ENCODE measurements around the gene C16orf96. TPM values are rescaled to one million over a fixed set of nuclear protein-coding genes. Genes with fewer than 3 reads are reported as not detected.

C16orf96 gene
- total RNA-seq, result under 0.01 and 0.14 TPM in 2 replicates

GRCh38 chr16:4556112-4556511, at the start of gene C16orf96:
TSS of gene C16orf96 (plus strand) at chr16:4556340. CDS start at chr16:4556490, 150 bp downstream.

GRCh38 chr16:4538350-4539235, 17.5 kb upstream of the C16orf96 start, which contains the start of gene CDIP1:
TSS of gene CDIP1 (minus strand) at chr16:4538773. CDS start at chr16:4514130, 24,643 bp downstream.

DNA sequence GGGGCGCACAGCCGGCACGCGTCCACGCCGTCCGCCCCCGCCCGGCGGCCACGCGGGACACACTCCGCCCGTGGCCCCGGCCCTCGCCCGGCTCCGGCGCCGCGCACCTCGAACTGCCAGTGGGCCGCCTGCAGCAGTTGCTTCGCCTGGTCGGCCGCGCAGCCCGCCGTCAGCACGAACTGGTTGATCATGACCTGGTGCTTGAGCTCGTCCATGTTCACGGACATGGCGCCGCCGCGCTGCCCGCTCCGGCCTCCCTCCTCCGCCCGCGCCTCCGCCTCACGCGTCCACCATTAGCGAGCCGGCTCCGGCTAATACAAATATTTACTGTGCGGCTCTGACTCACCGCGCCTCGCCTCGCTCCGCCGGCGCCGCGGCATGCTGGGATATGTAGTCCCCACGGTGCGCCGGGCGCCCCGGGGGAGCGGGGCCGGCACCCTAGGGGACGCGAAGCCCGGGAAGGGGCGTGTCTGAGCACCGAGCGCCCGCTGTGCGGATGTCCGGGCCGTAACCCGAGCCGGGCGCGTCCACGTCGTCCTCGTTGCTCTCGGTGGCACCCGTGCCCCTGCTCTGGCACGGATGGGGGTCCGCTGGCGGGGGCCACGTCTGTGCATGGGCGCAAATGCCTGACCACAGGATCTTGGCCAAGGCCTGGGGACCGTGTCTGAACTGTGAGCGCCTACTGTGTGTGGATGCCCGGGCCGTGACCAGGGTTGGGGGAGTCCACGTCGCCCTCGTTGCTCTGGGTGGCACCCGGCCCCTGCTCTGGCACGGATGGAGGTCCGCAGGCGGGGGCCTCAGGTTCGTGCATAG, 58.6 kb downstream of the C16orf96 start, which contains the start of gene UBALD1:
Gene UBALD1, minus strand, starts transcription at position 318 of the 813 bp plus-strand sequence. Its CDS starts 91 bp downstream, at position 227.

DNA sequence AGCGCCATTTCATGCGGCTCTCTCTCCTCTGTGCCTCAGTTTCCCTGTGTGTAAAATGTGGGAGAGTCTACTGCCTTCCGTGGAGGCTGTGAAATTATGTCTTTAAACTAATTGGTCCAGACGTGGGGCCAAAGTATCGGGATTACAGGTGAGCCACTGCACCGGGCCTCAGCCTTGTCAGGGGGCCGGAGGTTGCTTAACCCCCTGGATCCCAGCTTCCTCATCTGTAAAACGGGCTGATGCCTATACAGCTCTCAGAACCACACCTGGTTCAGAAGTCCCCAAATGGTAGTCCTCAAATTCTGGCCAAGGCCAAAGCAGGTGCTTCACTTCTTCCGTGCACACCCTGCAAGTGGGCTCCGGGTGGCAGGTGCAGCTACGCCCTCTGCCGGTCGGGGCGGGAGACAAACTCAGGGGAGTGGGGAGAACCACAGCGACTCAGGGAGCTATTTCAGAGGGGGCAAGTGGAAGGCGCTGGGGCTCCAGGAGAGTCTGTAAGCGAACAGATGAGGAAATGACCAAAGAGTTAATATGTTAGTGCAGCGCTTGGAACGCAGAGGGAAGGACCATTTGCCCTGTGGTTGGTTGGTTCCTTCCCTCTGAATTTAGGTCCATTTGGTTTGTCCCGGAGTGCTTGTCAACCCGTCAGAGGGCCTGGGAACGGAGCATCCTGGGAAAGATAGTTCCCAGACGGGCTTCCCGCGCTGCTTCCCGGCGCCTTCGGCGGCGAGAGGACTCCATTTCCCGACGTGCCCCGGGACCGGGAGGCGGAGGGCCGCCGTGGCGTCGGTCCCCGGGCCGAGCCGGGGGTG, 68.1 kb downstream of the C16orf96 start, which contains the start of gene MGRN1:
Gene MGRN1, plus strand, starts transcription at position 812 of the 812 bp plus-strand sequence. CDS start 135 bp downstream, outside the sequence.

Other genes with a start within 250 kb of the C16orf96 start
- 0.68 and 3.6 TPM in 2 replicates for gene GLIS2, start 240.3 kb upstream of the C16orf96 start, total RNA-seq
- 22.8 and 54.7 TPM in 2 replicates for gene PAM16, start 205.0 kb upstream of the C16orf96 start, total RNA-seq
- gene VASN, start 184.5 kb upstream of the C16orf96 start, total RNA-seq, result 4.4 and 11.5 TPM in 2 replicates
- gene CORO7, start 139.7 kb upstream of the C16orf96 start, total RNA-seq, result 6.8 and 12.8 TPM in 2 replicates
- 80.7 and 89.6 TPM in 2 replicates for gene DNAJA3, start 130.5 kb upstream of the C16orf96 start, total RNA-seq
- 35.7 and 52.3 TPM in 2 replicates for gene NMRAL1, start 81.7 kb upstream of the C16orf96 start, total RNA-seq
- 72.2 and 73.1 TPM in 2 replicates for gene HMOX2, start 79.9 kb upstream of the C16orf96 start, total RNA-seq
- 12.0 and 33.5 TPM in 2 replicates for gene CDIP1, start 17.6 kb upstream of the C16orf96 start, total RNA-seq
- gene UBALD1, start 58.5 kb downstream of the C16orf96 start, total RNA-seq, result 4.1 and 7.3 TPM in 2 replicates
- gene MGRN1, start 68.5 kb downstream of the C16orf96 start, total RNA-seq, result 11.3 and 34.5 TPM in 2 replicates
- 22.2 and 23.6 TPM in 2 replicates for gene NUDT16L1, start 137.2 kb downstream of the C16orf96 start, total RNA-seq
- gene ANKS3, start 177.9 kb downstream of the C16orf96 start, total RNA-seq, result 11.6 and 20.2 TPM in 2 replicates
- under 0.01 and 0.28 TPM in 2 replicates for gene DNAAF8, start 178.2 kb downstream of the C16orf96 start, total RNA-seq
- gene ZNF500, start 210.8 kb downstream of the C16orf96 start, total RNA-seq, result 5.8 and 8.0 TPM in 2 replicates
- gene SEPTIN12, start 232.0 kb downstream of the C16orf96 start, total RNA-seq, result not detected in 2 replicates
- 2.1 and 5.8 TPM in 2 replicates for gene SMIM22, start 239.0 kb downstream of the C16orf96 start, total RNA-seq
- gene ROGDI, start 246.3 kb downstream of the C16orf96 start, total RNA-seq, result 10.9 and 20.9 TPM in 2 replicates